OCI-M2 (cell line): ENCODE data around the gene GSS.

Experiments
- DNase-seq: peaks from one replicate; lab custom pipeline; 2025; ENCODE audit not compliant: unreplicated experiment; lab: John Stamatoyannopoulos, UW

Gene GSS

DNA sequence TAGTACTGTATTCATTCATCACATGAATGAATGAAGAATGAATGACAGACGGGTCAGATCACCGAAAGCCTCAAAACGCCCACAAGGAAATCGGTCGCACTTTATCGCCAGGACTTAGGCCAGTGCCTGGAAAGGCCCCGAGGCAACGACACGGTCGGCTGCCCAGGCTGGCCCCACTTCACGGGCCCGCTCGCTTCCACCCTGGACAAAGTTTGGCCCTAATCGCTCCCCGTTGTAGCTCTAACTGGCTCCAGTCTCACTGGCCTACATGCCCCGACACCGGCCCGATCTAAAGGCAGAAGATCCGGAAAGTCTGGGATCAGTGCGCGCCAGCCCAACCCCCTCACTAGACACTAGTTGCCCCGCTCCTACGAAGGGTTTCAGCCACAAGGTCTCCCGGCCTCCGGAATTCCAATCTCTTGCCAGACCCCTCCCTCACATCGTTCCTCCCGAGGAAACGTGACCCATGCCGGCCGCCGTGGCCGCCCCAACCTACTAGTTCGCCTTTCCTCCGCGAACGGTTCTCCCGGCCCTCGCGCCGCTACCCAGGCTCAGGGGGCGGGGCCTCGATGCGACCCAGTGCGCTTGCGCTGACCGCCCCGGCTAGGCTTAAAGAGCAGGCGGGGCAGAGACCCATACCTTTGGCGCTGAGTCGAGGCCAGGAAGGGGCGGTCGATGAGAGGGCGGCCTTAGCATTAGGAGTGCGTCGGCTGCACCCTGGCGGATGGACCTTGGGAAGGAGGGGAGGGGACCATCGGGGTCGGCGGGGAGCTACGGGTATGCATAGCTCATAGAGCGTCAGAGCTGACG is at the start of gene GSS, which contains the start of gene MYH7B:
Gene GSS, minus strand, starts transcription at position 576 of the 810 bp plus-strand sequence. CDS start 3,954 bp downstream, outside the sequence.
Gene MYH7B, plus strand, starts transcription at position 638 of the 810 bp plus-strand sequence. CDS start 22,138 bp downstream, outside the sequence.
- DNase-seq, result peak; percentile 93

- DNase-seq, result no peak
Measured at GRCh38 chr20:35004749-35005462, 49.3 kb upstream of the GSS start.

- no peak for DNase-seq
Measured at GRCh38 chr20:35004051-35004725, 48.6 kb upstream of the GSS start.

DNA sequence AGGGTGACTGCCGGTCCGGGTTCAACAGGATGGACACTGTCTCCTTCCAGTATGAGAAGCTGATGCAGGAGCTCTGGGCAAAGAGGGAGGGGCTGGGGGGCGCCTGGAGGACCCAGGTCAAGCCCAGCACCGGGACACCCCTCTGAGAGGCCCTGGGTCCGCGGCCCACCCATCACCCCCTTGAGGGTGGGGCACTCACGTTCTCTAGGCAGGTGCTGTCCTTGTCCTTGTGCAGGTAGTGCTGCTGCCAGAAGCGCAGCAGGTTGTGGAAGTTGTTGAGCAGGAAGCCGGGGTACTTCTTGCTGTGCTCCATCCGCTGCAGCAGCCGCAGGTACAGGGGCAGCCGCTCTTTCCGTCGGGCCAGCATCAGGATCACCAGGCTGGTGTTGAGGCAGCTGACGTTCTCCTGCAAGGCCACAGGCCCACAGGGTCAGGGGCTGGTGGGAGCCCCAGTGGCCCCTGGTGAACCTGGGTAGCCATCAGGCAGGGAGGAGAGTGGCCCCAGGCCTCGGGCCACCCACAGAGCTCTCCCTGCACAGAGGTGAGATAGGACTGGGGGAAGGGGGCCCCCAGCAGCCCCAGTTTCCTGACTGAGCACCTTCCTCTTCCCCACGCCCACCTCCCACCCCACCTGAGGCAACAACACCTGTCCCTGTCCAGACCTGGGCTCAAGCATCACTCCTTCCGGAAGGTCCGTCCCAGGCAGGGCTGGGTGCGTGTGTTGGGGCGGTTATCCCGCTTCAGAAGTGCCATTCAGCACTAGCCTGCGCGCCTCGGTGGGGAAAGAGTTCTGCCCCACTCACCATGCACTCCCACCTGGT is 47.8 kb upstream of the GSS start:
- no peak for DNase-seq

DNA sequence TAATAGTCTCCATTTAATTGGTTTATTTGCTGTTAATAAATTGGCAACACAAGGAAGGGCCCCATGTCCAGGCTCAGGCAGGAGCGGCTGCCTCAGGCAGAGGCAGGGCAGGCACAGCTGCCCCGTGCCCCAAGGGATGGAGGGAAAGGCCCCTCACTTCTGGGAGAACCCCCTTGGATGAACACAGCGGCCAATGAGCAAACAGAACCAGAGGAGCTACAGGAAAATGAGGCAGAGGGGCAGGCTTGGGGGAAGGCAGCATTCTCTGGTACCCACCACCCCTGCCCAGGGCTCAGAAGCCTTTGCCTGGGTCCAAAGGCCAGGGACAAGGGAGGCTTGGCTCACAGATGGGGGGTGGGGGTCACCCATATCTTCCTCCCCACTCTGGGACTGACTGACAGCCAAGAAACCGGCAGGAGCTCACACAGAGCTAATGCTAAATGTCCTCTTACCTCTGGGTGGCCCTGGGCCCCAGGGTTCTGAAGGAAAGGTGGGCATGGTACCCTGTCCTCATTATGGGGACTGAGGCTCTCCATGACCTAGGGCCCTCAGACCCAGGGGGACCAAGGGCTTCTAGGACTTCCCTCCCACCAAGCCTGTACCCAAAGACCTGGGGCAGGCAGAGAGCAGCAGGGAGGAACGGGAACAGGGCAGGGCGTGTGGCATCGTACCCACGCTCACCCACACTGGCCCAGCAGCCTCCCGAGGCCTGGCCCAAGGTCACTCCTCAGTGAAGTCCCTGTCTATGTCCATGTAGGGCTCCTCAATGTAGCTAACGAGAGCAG is 47.0 kb upstream of the GSS start:
- DNase-seq, result no peak

DNA sequence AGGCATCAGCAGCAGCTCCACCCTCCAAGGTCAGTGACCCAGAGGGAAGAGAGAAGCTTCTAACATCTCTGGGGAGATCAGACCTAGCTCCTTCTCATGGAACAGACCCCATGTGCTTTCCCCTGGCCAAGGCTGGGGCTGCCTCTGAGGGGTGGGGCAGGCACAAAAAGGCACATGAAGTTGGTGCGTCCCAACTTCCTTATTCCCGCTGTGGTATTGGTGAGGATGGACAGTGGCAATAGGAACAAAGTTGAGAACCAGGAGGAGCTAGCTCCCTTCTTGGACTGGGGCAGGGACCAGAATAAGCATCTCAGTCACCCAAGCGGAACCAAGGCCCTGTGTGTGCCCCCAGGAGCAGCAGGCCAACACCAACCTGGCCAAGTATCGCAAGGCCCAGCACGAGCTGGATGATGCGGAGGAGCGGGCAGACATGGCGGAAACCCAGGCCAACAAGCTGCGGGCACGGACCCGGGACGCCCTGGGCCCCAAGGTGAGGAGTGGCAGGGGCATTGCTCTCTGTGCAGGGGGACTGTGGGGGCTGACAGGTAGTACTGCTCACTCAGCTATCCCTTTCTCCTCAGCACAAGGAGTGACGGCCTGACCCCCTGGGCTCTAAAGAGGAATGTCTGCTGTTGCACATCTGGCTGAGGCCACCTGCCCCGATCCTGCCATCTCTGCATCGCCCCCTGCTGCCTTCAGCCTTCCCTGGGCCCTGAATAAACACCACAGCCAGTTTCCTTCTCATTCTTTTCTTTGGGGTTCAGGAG is 46.2 kb upstream of the GSS start:
- DNase-seq, result no peak

- DNase-seq, result no peak
Measured at GRCh38 chr20:35000922-35001595, 45.5 kb upstream of the GSS start.

GRCh38 chr20:35000311-35000921 is 44.8 kb upstream of the GSS start:
- no peak for DNase-seq

DNA sequence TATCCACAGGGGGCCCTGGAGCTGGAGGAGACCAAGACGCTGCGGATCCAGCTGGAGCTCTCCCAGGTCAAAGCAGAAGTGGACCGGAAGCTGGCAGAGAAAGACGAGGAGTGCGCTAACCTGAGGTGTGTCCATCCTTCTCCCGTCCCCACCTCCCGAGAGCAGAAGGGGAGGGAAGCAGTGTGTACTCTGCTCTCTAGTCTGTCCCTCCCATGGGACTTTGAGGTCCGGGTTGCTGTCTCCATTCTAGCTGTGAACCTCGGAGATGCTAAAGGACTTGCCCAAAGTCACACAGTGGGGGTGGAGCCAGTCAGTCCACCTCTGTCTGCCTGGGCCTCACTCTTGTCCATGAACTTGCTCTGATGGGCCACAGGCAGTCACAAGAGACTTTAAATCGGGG is 44.2 kb upstream of the GSS start:
- DNase-seq, result no peak

DNA sequence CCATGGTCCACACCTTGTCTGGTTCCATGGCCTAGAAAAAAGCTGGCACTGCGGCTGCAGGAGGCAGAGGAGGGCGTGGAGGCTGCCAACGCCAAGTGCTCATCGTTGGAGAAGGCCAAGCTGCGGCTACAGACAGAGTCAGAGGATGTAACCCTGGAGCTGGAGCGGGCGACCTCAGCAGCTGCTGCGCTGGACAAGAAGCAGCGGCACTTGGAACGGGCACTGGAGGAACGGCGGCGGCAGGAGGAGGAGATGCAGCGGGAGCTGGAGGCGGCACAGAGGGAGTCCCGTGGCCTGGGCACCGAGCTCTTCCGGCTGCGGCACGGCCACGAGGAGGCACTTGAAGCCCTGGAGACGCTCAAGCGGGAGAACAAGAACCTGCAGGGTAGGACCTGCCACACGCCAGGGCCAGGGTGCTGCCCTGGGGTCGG is 43.4 kb upstream of the GSS start:
- DNase-seq, result no peak

DNA sequence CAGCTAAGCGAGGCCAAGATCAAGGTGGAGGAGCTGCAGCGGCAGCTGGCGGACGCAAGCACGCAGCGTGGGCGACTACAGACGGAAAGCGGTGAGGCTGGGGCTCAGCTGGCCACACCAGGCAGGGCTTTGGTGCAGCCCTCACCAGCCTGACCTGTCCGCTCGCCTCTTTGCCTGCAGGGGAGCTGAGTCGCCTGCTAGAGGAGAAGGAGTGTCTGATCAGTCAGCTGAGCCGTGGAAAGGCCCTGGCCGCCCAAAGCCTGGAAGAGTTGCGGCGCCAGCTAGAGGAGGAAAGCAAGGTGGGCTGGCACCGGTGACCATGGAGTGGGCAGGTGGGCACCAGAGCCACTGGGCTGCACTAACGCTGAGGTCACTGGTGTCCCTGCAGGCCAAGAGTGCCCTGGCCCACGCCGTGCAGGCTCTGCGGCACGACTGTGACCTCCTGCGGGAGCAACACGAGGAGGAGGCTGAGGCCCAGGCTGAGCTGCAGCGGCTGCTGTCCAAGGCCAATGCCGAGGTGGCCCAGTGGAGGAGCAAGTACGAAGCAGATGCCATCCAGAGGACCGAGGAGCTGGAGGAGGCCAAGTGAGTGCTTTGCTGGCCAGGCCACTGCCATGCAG is 42.8 kb upstream of the GSS start:
- DNase-seq, result no peak

DNA sequence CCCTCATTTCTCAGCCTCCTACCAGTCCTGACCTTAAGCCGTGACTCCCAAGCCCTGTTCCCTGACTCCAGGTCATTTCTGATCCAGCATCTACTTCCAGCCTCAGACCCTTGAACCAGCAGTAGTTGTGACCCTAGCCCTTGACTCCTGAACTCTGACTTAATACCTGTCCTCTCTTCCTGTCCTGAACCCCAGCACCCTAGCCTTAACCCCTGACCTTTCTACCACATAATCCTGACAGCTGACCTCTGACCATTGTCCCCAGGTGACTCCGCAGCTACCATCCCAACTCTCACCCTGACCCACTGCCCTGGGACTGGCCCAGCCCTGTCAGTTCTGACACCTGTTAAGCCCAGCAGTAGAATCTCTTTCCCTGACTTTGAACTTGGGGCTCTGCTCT is 42.2 kb upstream of the GSS start:
- no peak for DNase-seq

DNA sequence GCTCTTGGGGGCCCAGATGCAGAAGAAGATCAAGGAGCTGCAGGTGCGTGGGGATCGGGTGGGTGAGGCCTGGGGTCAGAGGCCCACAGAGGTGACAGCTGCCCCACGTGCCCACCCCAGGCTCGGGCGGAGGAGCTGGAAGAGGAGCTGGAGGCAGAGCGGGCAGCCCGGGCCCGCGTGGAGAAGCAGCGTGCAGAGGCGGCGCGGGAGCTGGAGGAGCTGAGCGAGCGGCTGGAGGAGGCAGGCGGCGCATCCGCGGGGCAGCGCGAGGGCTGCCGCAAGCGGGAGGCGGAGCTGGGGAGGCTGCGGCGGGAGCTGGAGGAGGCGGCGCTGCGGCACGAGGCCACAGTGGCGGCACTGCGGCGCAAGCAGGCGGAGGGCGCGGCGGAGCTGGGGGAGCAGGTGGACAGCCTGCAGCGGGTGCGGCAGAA is 41.5 kb upstream of the GSS start:
- no peak for DNase-seq

DNA sequence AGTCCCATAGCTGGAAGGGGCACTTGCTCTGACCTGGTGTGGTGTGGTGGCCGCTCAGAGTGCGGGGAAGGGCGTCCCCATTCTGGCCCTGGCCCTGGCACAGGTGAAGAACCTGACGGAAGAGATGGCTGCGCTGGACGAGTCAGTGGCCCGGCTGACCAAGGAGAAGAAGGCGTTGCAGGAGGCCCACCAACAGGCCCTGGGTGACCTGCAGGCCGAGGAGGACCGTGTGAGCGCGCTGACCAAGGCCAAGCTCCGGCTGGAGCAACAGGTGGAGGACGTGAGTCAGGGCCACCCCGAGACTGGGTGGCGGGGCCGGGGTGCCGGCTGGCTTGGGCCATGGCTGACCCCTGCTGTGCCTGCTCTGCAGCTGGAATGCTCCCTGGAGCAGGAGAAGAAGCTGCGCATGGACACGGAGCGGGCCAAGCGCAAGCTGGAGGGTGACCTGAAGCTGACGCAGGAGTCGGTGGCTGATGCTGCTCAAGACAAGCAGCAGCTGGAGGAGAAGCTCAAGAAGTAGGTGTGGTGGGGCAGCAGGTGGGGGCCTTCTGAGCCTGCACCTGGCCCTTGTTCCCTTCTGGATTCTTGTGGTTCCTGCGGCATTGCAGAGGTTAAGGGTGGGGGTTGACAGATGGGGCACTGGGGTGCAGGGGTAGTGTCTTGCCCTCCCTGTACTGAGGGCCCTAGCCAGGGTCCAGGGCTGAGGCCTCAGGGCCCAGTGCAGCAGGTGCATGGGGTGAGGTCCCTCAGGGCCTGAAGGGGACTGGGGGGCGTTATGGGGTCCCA is 40.8 kb upstream of the GSS start:
- DNase-seq, result no peak

DNA sequence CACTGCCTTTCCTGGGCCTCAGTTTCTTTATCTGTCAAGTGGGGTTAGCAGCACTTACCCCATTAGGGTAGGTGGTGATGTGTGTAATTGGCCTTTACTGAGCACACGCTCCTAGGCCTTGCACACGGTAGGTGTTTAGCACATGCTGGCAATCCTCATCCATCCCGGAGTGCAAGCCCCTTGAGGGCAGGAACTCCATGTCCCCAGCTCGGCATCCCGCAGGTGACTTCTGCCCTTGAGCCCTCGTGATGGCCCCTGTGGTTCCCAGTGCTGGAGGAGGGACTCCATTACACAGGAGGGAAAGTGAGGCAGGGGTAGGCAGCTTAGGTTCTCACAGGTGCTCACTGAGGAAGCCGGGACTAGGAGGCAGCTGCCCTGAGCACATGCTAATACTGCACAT is 40.1 kb upstream of the GSS start:
- DNase-seq, result no peak

DNA sequence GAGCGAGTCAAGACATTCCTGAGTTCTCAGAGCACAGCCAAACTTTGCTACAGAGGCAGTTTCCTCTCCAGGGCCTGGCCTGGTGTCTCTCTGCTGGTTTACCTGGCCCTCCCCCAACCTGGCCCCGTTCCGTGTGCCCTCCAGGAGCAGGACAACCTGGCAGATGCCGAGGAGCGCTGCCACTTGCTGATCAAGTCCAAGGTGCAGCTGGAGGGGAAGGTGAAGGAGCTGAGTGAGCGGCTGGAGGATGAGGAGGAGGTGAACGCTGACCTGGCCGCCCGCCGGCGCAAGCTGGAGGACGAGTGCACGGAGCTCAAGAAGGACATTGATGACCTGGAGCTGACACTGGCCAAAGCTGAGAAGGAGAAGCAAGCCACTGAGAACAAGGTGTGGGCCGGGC is 39.6 kb upstream of the GSS start:
- DNase-seq, result no peak

DNA sequence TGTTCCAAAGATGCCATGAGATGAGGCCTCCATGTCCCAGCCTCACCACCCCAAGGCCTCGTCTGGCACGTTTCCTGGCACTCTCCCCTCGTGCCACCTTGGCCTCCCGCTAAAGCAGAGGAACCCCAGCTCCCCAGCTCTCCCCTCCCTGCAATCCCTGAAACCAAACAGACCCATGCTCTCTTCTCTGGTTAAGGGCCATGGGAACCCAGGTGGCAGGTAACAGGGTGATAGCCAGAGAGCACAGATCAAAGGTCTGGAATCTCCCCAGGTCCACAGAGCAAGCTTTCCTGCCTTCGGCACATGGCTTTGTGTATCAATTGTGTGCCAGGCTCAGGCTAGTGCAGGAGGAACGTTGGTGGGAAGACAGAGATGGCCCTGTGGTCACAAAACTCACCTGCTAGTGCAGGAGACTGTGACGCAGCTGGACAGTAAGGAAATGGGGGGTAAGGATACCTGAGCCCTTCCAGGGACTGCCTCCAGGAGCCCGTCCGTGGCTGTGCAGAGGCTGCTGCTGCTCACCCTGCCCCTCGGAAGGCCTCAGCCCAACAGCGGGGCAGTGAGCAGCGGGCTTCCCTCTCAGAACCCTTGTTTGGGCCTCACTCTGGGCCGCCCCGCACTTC is 39.0 kb upstream of the GSS start:
- no peak for DNase-seq
